ENCODE data around the gene PDE4D.

- TF ChIP-seq POLR2A (IDR thresholded peaks at IDR 0.05) (no peak), CTCF (IDR thresholded peaks at IDR 0.05) (no peak)
Observed at GRCh38 chr5:59800347-59800893, 93.1 kb downstream of the PDE4D start.
